ENCODE results near the gene MYL1.

Gene MYL1

DNA sequence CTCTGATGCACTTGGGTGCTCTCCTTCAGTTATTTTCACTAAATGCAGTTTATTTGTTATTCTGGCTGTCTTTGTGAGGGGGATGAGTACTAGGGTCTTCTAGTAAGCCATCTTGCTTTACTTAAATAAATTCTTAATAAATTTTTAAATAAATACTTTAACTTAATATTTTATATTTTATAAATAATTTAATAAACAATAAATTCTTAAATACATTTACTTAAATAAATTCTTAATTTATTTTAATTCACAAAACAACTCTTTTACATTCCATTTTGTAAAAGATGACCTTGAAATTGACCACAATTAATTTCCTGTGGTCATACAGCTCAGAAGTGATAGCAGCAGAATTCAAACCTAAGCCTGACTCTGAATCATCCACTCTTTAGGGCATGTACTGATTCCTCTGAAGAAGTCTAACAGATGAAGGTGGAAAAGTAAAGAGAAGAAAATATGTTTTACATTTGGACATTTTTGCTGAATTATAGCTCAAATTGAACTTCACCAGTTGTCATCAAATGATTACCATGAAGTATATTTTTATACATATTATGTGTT lies 28.8 kb downstream of the MYL1 start:
- TF ChIP-seq, protein P1, sequence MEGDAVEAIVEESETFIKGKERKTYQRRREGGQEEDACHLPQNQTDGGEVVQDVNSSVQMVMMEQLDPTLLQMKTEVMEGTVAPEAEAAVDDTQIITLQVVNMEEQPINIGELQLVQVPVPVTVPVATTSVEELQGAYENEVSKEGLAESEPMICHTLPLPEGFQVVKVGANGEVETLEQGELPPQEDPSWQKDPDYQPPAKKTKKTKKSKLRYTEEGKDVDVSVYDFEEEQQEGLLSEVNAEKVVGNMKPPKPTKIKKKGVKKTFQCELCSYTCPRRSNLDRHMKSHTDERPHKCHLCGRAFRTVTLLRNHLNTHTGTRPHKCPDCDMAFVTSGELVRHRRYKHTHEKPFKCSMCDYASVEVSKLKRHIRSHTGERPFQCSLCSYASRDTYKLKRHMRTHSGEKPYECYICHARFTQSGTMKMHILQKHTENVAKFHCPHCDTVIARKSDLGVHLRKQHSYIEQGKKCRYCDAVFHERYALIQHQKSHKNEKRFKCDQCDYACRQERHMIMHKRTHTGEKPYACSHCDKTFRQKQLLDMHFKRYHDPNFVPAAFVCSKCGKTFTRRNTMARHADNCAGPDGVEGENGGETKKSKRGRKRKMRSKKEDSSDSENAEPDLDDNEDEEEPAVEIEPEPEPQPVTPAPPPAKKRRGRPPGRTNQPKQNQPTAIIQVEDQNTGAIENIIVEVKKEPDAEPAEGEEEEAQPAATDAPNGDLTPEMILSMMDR (IDR thresholded peaks at IDR 0.05; ENCODE audit: control insufficient read depth, insufficient read depth, low read depth, low read length, missing control alignments) = no peak
- no peak for DNase-seq (ENCODE audit: low read depth)
- H3K4me3 ChIP-seq (ENCODE audit: control insufficient read depth, low read depth, low read length) = no peak overlapping the region

DNA sequence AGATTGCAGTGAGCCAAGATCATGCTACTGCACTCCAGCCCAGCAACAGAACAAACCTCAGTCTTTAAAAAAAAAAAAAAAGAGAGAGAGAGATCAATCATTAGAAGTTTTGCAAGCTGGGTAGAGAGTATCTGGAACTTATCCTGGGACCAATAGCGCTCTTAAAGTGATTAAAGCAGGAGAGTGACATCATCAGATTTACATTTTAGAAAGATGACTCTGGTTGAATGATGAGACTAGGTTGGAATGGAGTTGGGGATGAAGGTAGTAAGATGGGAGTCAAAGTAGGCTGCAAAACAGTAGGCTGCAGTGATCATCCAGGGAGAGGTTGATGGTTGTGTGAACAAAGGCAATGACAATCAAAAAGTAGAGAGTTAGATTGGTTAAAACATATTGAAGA lies 37.8 kb downstream of the MYL1 start:
- TF ChIP-seq, protein P1 (IDR thresholded peaks at IDR 0.05; ENCODE audit: control insufficient read depth, insufficient read depth, low read depth, low read length, missing control alignments) = no peak
- no peak for DNase-seq (ENCODE audit: low read depth)
- no peak overlapping the region for H3K4me3 ChIP-seq (ENCODE audit: control insufficient read depth, low read depth, low read length)

DNA sequence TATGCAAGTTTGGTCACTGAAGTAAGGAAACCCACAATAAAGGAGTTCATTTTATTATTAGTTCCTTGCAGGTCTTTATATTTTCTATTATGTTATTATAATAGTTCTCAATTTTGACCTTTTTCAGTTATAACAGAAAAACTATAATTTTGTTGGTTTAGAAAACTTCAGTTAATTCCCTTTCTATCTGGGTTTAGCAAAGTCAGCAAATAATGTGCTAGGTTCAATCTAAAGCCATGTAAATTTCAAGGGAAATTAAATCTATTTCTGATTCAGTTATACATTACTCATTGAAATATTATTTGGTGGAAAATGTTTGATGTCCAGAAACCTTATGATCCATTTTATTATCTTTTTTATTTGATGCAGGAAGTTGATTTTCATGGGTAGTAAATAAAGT lies 43.7 kb downstream of the MYL1 start:
- TF ChIP-seq, protein P1 (IDR thresholded peaks at IDR 0.05; ENCODE audit: control insufficient read depth, insufficient read depth, low read depth, low read length, missing control alignments) = no peak
- no peak for DNase-seq (ENCODE audit: low read depth)
- H3K4me3 ChIP-seq (ENCODE audit: control insufficient read depth, low read depth, low read length) = no peak overlapping the region

DNA sequence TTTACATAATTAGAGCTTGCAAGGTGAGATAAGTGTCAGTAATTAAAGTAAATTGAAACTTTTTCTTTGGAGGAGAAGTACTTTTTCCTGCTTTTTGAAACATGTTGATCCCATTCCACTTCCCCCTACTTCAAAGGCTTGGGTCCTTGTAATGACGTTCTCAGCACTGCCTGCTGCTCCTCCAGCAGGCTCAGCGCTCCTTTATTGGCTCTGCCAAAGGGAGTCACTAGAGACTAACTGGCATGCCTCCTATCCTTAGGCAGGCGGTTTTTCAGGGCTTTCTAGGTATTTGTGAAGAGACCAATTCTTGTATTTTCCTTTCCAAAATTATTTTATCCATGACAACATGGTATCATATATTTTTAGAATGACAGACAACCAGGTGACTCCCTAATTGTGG lies 45.8 kb downstream of the MYL1 start:
- TF ChIP-seq, protein P1 (IDR thresholded peaks at IDR 0.05; ENCODE audit: control insufficient read depth, insufficient read depth, low read depth, low read length, missing control alignments) = no peak
- no peak for DNase-seq (ENCODE audit: low read depth)
- H3K4me3 ChIP-seq (ENCODE audit: control insufficient read depth, low read depth, low read length) = no peak overlapping the region

DNA sequence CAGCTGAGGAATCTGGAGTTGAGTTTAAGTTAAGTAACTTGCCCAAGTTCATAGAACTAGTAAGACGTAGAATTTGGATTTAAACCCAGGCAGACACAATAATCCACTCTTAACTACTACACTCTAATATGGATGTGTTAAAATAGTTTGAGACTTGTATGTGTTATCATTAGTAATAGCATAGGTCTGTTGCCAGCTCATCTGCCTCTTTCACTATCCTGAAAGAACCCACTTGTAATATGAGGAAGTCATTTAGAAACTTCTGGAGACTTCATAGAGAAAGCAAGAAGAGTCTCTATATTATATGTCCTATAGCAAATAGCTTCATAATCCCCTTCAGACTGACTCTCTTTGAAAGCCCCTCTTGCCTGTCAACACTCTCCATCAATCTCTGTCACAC lies 46.7 kb downstream of the MYL1 start:
- TF ChIP-seq, protein P1 (IDR thresholded peaks at IDR 0.05; ENCODE audit: control insufficient read depth, insufficient read depth, low read depth, low read length, missing control alignments) = no peak
- DNase-seq (ENCODE audit: low read depth) = no peak

DNA sequence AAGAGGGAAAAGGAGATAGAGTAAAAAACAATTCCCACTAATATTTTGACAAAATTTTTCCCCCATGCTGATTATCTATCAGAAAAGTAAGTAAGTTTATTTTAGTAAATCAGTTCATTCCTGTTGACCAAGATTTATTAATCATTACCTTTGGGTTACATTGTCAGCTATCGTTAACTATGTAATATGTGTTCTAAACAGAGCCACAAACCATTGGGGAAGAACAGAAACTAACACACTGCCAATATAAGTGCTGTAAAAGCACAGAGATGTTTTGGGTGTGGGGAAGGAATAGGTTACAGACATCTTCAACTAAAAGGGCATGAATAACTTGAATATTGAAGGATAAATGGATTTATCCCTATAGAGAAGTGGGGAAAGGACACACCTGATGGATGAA lies 47.3 kb downstream of the MYL1 start:
- TF ChIP-seq, protein P1 (IDR thresholded peaks at IDR 0.05; ENCODE audit: control insufficient read depth, insufficient read depth, low read depth, low read length, missing control alignments) = no peak
- H3K4me3 ChIP-seq (ENCODE audit: control insufficient read depth, low read depth, low read length) = no peak overlapping the region
- no peak for DNase-seq (ENCODE audit: low read depth)

More for the DNA sequence above, 46.7 kb downstream of the MYL1 start:
- no peak overlapping the region for H3K4me3 ChIP-seq (ENCODE audit: control insufficient read depth, low read depth, low read length)

DNA sequence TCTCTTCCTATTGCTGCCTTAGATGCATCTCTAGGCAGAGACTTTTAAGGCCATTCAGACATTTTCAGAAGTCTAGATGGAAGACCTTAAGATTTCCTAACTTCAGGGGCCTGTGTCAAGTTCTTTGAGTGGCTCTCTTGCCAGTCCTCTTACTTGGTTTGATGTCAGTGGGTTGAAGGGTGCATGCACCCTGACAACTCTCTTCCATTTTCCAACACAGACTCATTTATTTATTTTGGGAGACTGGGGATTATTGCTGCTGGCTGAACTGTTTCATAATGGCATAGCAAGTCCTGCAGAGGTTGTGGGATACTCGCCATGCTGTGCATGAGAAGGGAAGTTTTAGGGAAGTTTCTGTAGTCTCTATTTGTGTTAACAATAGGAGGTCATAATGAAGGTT lies 50.7 kb downstream of the MYL1 start:
- TF ChIP-seq, protein P1 (IDR thresholded peaks at IDR 0.05; ENCODE audit: control insufficient read depth, insufficient read depth, low read depth, low read length, missing control alignments) = no peak
- no peak overlapping the region for H3K4me3 ChIP-seq (ENCODE audit: control insufficient read depth, low read depth, low read length)
- DNase-seq (ENCODE audit: low read depth) = no peak

Measured in AG09309 (cell line).